Heart left ventricle (tissue), 13 donors: ENCODE results near the gene OSGEP.

ENCODE experiments used
- CTCF ChIP-seq, 12 donors: fragments of 200-600 bp; sonication (generic) in 4 of 12; IDR thresholded peaks; one replicate each; pipeline versions ENCODE4 v1.5.0 to v1.8.0; 2018 to 2022; ENCODE audit warnings: antibody characterized with exemption in 12 of 12, mild to moderate bottlenecking in 5 of 12
- POLR2A ChIP-seq, 2 donors: fragments of 450-650 bp; IDR thresholded peaks; one replicate each; pipeline ENCODE4 v1.6.1; 2017; ENCODE audit warnings: antibody characterized with exemption in 2 of 2, mild to moderate bottlenecking in 2 of 2, moderate library complexity in 2 of 2
- donor health status: ischemic (EF 13 %, LVEDD 7.1; RV severe dilation, severe dysfunction).
- donor health status: DM: no; HTN: yes; CAD: no.
- donor health status: DM: no; HTN: no; CAD: no.
- donor health status: ischemic (EF 25% LVEDD 6.9; RV normal size, moderate dysfunction).
- donor health status: ischemic (EF 25% LVEDD 5.7; RV mildly dilated, moderate dysfunction).
- donor health status: ischemic (EF 35%, LVEDD 5.7; RV mildly dilated, moderate dysfunction).
- donor health status: nonischemic (EF 11% LVEDD 7.7; RV severe dilation, severe dysfunction).
- donor health status: DM: yes; HTN: yes; CAD: no.
- donor health status: PGD.
- donor health status: ischemic (EF 29% LVEDD 5.4; RV normal size, mild dysfunction).
- donor health status: nonischemic (EF 23%, LVEDD 6.1; RV moderate dilation, normal function).

DNA sequence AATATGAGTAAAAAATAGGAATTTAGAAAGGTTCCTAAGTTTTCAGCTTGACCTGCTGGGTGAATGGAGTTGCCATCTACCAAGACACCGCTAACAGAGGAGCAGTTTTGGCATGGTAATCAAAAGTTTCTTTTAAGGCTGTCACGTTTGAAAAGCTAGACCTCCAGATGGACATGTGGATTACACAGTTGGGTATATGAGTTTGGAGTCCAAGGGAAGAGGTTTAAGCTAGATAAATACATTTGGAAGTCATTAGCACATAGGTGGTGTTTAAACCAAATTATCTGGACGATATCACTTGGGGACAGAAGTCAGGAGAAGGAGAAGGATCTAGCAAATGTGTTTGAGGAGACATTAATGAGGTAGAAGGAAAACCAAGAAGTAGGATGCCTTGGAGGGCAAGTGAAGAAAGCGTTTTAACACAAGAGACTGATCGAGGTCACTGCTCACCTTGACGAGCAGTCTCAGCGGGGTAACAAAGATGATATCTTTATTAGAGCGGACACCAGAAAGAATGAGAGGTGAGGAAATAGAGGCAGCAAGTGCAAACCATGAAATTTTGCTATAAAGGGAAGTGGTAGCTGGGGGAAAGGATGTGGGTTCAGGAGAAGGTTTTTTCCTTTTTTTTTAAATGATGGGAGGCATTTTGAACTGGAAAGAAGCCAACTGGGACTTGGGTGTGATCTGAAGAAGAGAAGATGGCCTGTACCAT is 32.2 kb upstream of the OSGEP start:
- TF ChIP-seq POLR2A (IDR thresholded peaks at IDR 0.05) (no peak), CTCF (IDR thresholded peaks at IDR 0.05) (no peak)
